GM19035 (cell line): ENCODE measurements around the gene TXNIP.

ENCODE experiments used
- ATAC-seq: cut with Tn5 transposase; IDR thresholded peaks from one replicate; pipeline ENCODE4 v1.9.1; 2021; ENCODE audit not compliant: unreplicated experiment

TXNIP gene

GRCh38 chr1:145946477-145946986 lies 49.8 kb downstream of the TXNIP start:
- ATAC-seq, result no peak

- ATAC-seq, result no peak
Measured at GRCh38 chr1:145944532-145944931, 51.8 kb downstream of the TXNIP start.

GRCh38 chr1:145942871-145943270 lies 53.5 kb downstream of the TXNIP start:
- no peak for ATAC-seq
